ENCODE data around the gene RTP3.

The RTP3 gene
- 0 to 1.1 (median 0) reads per million in 9 experiments for total RNA-seq

DNA sequence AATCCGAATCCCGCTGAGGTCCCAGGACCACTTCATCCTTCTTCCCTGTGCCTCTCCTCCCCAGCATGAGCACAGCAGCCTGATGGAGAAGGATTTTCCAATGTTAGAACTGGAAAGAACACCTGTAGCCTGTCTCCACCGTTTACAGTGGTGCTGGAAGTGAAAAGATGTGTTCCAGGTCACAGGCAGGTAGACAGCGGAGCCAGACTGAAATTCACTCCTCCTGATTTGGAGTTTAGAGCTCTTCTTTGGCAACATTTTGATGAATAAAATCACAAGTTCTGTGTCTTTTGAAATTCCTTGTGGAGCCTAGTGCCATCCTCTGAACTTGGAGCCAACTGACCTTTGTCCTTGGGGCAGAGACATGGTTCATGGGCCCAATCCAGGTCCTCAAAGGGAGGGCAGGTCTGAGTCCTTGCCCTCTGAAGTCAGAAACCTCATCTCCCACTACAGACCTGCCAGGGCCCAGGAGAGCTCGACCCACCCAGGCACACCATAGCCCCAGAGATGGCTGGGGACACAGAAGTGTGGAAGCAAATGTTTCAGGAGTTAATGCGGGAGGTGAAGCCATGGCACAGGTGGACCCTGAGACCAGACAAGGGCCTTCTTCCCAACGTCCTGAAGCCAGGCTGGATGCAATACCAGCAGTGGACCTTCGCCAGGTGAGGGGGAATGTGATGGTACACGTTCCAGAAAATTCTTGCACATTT, at the start of gene RTP3:
TSS of gene RTP3 (plus strand) at position 421 of the 710 bp plus-strand sequence. CDS start at position 508, 87 bp downstream.
- ATAC-seq (replicated peaks) (no peak), DNase-seq (no peak)
- Mint-ChIP-seq H3K9me3 (no peaks in the 10 kb centered on the region), H3K27ac (peak within 1 kb of the TSS; percentile 35 to 46), H3K4me3 (no peak within 1 kb of the TSS), H3K27me3 (no peaks in the 10 kb centered on the region), H3K36me3 (ENCODE audit: insufficient read depth) (no peaks in the 10 kb centered on the region), H3K4me1 (ENCODE audit: low read depth in 2 of 2) (no peaks in the 10 kb centered on the region)

DNA sequence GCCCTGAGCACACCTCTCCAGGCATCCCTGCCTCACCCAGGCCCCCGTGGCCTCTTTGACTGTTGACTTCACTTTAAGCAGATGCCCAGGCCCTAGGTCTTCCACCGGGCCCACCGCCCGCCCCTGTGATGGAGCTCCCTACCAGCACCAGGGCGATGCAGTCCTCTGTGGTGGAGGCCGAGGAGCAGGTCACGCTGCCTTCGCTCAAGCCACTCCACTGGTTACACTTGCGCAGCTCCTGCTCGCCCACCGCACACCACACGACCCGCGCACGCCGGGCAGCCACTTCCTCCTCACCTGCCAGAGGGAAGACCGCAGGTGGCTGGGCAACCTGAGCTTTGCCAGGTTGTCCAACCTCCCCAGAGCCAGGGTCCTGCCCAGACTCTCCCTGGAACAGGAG, 49.1 kb upstream of the RTP3 start:
- ATAC-seq (replicated peaks) (no peak), DNase-seq (no peak)
- H3K27ac Mint-ChIP-seq = no peak overlapping the region
- H3K36me3 Mint-ChIP-seq (ENCODE audit: insufficient read depth) = no peaks in the 10 kb centered on the region
- H3K27me3 Mint-ChIP-seq = peaks cover 26 to 47% of the 10 kb centered on the region in 2 donors
- no peak overlapping the region for H3K4me3 Mint-ChIP-seq
- H3K9me3 Mint-ChIP-seq = no peaks in the 10 kb centered on the region
- no peaks in the 10 kb centered on the region for H3K4me1 Mint-ChIP-seq (ENCODE audit: low read depth in 2 of 2)

DNA sequence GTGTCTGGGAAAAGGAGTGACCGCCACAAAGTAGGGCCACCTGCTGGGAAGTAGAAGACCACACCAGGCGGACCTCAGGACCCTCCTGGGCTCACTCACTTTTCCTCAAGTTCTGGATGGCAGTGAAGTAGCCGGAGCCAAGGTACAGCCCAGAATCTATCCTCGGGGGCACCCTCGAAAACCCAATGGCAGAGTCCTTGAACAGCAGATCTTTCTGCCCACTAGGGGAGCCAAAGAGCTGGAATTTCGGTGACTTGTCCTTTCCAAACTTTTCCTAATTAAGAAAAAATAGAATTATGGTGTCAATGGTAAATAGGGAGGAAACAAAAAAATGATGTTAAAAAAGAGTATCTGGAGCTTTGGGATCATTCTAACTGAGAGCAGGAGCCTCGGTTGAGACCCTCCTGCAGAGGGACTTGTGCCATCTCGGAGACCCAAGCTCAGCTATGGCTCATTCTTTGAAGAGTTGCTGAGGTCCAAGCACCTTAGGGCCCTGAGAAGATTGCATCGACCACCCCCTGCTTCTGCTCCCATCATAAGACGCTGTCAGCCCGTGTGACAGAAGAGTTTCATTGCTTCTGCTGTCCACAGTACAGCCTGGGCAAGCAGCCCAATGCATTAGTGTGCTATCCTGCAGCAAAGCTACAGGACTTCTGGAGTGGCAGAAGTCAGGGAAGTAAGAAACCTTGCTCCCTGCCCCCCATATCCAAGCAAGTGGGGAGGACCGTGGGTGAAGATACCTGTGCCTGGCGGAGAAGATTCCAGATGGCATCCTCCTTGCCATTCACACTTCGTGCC, 47.8 kb upstream of the RTP3 start:
- H3K9me3 Mint-ChIP-seq = no peaks in the 10 kb centered on the region
- no peaks in the 10 kb centered on the region for H3K36me3 Mint-ChIP-seq (ENCODE audit: insufficient read depth)
- peaks cover 0 to 4% of the 10 kb centered on the region in 2 donors for H3K4me1 Mint-ChIP-seq (ENCODE audit: low read depth in 2 of 2)
- DNase-seq (no peak), ATAC-seq (replicated peaks) (no peak)
- peaks cover 31 to 57% of the 10 kb centered on the region in 2 donors for H3K27me3 Mint-ChIP-seq
- H3K4me3 Mint-ChIP-seq = no peak overlapping the region
- no peak overlapping the region for H3K27ac Mint-ChIP-seq

DNA sequence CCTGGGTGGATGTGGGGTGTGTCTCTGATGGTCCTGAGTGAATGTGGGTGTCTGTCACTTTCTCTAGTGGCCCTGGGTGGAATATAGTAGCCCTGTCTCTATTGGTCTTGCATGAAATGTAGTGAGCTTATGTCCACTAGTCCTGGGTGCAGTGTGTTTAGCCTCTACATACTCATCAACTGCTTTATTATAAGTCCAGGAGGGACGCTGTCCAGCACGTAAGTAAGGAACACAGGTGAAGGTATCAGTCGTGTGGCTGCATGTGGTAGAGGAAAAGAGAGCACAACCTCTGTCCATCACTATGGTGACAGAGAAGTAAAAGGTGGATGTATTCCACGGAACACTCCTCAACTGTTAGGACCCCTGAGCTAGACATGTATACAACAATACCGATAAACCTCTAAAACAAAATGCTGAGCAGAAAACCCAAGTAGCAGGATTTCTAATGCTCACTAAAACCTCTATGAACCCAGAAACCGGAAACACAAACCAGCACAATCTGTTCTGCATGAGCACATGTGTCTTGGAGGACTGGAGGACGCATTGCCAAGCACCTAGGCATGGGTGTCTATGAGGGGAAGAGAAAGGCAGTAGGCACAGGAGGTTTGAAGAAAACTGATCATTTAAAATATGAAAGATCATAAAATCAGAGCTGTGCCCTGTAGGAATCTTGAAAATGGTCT, 44.1 kb upstream of the RTP3 start:
- DNase-seq = no peak
- H3K27me3 Mint-ChIP-seq = peaks cover 30 to 69% of the 10 kb centered on the region in 2 donors
- no peak overlapping the region for H3K4me3 Mint-ChIP-seq
- no peak overlapping the region for H3K27ac Mint-ChIP-seq
- H3K4me1 Mint-ChIP-seq (ENCODE audit: low read depth in 2 of 2) = peaks cover 0 to 4% of the 10 kb centered on the region in 2 donors
- no peaks in the 10 kb centered on the region for H3K36me3 Mint-ChIP-seq (ENCODE audit: insufficient read depth)
- H3K9me3 Mint-ChIP-seq = no peaks in the 10 kb centered on the region
- no peak for ATAC-seq (replicated peaks)

DNA sequence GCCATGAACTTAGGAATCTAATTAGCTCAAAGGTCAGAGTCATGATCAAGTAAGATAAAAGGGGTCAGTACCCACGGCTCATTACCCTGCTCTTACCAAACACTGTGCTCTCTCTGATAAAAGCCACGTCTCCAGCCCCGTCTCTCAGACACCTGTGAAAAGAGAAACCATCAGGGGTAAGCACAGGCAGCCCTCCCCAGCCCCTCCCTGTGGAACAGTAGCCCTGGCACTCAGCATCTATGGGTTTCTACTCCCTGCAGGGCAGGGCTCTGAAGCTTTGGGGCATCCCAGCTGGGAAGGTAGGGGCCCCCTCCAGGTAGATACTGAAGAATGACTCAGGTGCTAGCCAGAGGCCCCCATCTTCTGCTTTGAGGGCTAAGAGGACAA, 43.6 kb upstream of the RTP3 start:
- Mint-ChIP-seq H3K36me3 (ENCODE audit: insufficient read depth) (no peaks in the 10 kb centered on the region), H3K27me3 (peaks cover 30 to 65% of the 10 kb centered on the region in 2 donors), H3K4me1 (ENCODE audit: low read depth in 2 of 2) (peaks cover 0 to 4% of the 10 kb centered on the region in 2 donors), H3K4me3 (no peak overlapping the region), H3K27ac (no peak overlapping the region), H3K9me3 (no peaks in the 10 kb centered on the region)
- DNase-seq (no peak), ATAC-seq (replicated peaks) (no peak)

DNA sequence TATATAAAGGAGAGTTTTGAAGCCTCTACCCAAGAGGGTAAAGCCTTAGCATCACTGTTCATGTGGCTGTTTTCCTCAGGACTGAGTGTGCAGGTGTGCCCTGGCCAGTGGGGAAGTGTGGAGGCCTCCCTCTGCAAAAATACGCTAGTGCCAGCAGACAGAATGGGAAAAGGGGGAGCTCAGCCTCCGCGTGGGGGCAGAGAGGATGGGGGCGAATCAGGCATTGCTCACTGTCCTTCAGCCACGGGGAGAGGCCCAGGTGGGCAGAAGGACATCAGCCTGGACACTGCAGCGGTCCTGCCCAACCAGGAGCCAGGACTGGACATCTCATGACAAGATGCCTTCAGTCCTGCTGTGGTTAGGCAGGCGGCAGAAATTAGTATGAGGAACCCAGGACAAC, 43.2 kb upstream of the RTP3 start:
- Mint-ChIP-seq H3K36me3 (ENCODE audit: insufficient read depth) (no peaks in the 10 kb centered on the region), H3K27ac (no peak overlapping the region)
- no peak for ATAC-seq (replicated peaks)

DNA sequence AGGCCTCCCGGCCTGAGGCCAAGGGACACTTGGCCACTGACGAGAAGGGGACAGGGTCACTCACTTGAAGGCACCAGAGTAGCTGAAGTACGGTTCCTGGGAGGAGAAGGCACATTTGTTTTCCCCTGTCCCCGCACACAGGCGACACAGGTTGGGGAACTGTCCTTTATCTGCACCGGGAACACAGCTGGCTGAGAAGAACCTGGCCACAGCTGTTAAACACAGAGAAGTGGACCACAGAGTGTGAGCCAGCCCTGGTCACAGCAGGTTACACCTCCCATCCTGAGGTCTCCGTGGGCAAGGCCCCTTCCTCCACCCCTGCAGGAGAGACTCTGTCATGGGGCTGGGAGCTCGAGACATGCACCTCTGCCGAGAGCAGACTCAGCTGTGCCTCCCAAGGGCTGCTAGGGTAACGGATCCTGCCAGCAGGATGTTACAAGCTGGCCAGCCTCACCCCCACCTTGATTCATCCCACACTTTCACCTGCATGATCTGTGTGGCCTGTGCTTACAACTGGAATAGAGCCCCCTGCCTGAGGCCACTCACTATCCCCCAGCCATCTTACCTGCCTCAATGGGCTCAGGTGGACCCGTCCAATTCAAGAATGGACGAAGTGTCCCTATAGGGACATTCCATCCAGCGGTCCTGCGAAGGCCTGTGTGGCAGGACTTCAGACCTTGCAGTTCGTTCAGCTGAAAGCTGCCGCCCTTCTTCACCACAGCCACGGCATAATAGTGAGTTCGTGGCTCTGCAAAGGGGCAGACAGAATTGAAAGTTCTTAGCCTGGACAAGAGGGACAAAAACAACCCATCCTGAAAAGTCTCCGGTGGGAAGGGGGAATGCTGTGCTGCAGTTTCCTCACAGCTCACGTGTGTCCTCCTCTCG, 42.3 kb upstream of the RTP3 start:
- ATAC-seq (replicated peaks) = no peak
- H3K4me1 Mint-ChIP-seq (ENCODE audit: low read depth in 2 of 2) = peaks cover 0 to 4% of the 10 kb centered on the region in 2 donors
- H3K27me3 Mint-ChIP-seq = peaks cover 40 to 71% of the 10 kb centered on the region in 2 donors
- H3K4me3 Mint-ChIP-seq = no peak overlapping the region
- no peak overlapping the region for H3K27ac Mint-ChIP-seq
- H3K36me3 Mint-ChIP-seq (ENCODE audit: insufficient read depth) = no peaks in the 10 kb centered on the region
- H3K9me3 Mint-ChIP-seq = no peaks in the 10 kb centered on the region
- no peak for DNase-seq

More for the DNA sequence above, 43.2 kb upstream of the RTP3 start:
- Mint-ChIP-seq H3K4me3 (no peak overlapping the region), H3K27me3 (peaks cover 32 to 65% of the 10 kb centered on the region in 2 donors), H3K9me3 (no peaks in the 10 kb centered on the region), H3K4me1 (ENCODE audit: low read depth in 2 of 2) (peaks cover 0 to 4% of the 10 kb centered on the region in 2 donors)
- no peak for DNase-seq

DNA sequence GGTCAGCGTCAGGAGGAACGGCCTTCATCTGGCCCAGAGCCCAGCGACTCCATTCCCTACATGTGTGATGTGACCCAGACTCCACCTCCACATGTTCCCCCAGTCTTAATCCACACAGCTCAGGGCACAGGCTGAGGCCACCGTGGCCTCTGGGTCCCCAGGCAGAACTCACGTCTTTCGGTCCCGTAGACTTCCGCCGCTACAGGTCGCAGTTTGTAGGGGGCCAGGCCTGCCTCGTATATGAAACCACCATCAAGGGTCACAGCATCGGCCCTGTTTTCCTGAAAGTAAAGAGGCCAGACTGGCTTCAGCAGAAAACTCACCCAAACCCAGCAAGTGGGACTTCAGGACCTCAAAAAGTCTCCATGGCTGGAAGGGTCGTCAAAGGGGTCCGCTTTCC, 41.7 kb upstream of the RTP3 start:
- ATAC-seq (replicated peaks) (no peak), DNase-seq (no peak)
- no peaks in the 10 kb centered on the region for H3K9me3 Mint-ChIP-seq
- no peak overlapping the region for H3K27ac Mint-ChIP-seq
- H3K27me3 Mint-ChIP-seq = peaks cover 45 to 72% of the 10 kb centered on the region in 2 donors
- no peaks in the 10 kb centered on the region for H3K36me3 Mint-ChIP-seq (ENCODE audit: insufficient read depth)
- peaks cover 0 to 4% of the 10 kb centered on the region in 2 donors for H3K4me1 Mint-ChIP-seq (ENCODE audit: low read depth in 2 of 2)
- no peak overlapping the region for H3K4me3 Mint-ChIP-seq

DNA sequence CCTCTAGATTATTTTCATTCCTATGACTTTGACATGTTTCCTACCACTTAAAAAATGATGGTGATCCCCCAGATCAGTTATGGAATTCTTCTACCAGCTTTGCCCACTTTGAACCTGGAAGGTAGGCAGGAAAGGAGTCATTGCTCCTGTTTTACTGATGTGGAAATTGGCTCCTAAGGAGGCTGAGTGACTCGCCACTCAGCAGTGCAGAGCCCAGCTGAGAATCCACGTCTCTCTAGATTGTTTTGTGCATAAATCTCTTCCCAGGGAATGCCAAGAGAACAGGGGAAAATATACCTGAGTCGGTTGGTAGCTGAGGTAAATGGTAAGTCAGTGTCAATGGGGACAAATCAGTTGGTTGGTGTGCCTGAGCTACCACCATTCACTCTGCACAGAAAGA, 37.7 kb upstream of the RTP3 start:
- ATAC-seq (replicated peaks) = no peak
- no peak overlapping the region for H3K4me3 Mint-ChIP-seq
- H3K27ac Mint-ChIP-seq = no peak overlapping the region
- no peaks in the 10 kb centered on the region for H3K4me1 Mint-ChIP-seq (ENCODE audit: low read depth in 2 of 2)
- no peaks in the 10 kb centered on the region for H3K36me3 Mint-ChIP-seq (ENCODE audit: insufficient read depth)
- peaks cover 53 to 72% of the 10 kb centered on the region in 2 donors for H3K27me3 Mint-ChIP-seq
- no peaks in the 10 kb centered on the region for H3K9me3 Mint-ChIP-seq
- DNase-seq = no peak

DNA sequence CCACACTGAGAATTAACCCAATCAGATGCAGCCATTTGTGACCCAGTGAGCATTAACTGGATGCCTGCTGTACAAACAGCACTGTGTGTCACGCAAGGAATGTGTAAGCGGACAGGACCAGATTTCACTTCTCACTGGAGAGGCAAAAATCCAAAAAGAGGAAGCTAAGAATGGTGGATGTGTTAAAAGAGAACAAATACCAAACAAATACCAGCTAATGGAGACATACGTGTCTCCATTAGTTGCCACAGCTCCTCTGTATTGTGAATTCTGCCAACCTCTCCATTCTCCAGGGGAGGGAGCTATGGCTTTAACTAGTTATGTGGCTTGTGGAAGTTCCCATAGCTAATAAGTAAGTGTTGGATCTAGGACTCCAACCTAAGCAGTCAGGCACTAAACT, 35.7 kb upstream of the RTP3 start:
- no peak for DNase-seq
- H3K27me3 Mint-ChIP-seq = peaks cover 60 to 79% of the 10 kb centered on the region in 2 donors

DNA sequence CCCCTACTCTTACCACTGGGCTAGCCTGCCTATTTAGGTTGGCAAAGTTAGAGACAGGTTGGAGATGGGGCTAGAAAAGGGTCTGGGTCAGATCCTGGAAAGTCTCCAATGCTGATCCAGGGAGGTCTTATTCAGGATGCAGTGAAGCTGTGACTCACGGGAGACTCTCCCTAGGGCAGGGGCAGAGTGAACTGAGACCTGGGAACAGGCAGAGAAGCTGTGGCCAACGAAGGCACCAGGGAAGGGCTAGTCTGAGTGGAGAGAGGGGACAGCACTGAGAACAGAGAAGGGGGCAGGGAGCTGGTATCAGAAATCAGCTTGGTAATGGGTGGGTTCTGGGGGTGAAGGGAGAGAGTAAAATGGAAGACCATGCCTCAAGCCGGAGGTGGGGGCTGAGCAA, 35.3 kb upstream of the RTP3 start:
- Mint-ChIP-seq H3K4me1 (ENCODE audit: low read depth in 2 of 2) (no peaks in the 10 kb centered on the region), H3K4me3 (no peak overlapping the region), H3K27me3 (peaks cover 60 to 79% of the 10 kb centered on the region in 2 donors), H3K36me3 (ENCODE audit: insufficient read depth) (no peaks in the 10 kb centered on the region), H3K27ac (no peak overlapping the region), H3K9me3 (no peaks in the 10 kb centered on the region)
- ATAC-seq (replicated peaks) (no peak), DNase-seq (no peak)

More for the DNA sequence above, 35.7 kb upstream of the RTP3 start:
- no peak for ATAC-seq (replicated peaks)
- Mint-ChIP-seq H3K36me3 (ENCODE audit: insufficient read depth) (no peaks in the 10 kb centered on the region), H3K4me3 (no peak overlapping the region), H3K9me3 (no peaks in the 10 kb centered on the region), H3K4me1 (ENCODE audit: low read depth in 2 of 2) (no peaks in the 10 kb centered on the region), H3K27ac (no peak overlapping the region)

DNA sequence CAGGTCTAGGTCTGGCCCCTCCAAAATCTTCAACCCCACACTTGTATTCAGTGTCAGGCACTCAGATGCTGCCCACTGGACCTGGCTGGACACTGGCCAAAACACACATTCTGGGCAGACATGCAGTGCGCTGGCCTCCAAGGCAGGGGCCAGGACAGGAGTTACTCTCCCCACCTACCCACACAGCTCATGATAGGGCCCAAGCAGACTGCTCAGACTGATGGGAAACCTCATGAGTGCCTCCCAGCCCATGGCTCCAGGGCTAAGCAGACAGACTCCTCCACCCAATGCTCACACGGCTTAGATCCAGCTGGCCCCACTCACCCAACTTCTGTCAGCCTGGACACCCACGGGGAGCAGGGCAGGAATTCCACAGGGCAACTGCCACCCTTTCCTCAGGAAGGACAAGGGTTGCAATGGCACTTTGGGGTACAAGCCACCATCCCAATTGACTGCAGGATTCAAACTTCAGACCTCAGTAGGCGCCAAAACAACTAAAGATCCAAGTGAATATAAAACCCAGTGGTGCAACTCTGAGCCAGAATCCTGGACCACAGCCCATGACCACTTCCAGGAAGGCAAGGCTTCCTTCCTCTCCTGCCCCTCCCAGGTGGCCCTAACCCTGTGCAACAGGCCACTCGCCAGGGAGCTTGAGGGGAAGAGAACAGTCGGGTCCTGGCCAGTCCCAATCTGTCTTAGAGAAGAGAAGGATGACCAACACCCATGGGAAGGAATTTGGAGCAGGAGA, 34.5 kb upstream of the RTP3 start:
- Mint-ChIP-seq H3K36me3 (ENCODE audit: insufficient read depth) (no peaks in the 10 kb centered on the region), H3K4me1 (ENCODE audit: low read depth in 2 of 2) (no peaks in the 10 kb centered on the region), H3K4me3 (no peak overlapping the region), H3K27ac (no peak overlapping the region), H3K9me3 (no peaks in the 10 kb centered on the region), H3K27me3 (peaks cover 60 to 79% of the 10 kb centered on the region in 2 donors)
- DNase-seq (no peak), ATAC-seq (replicated peaks) (no peak)
